BE2C (cell line): ENCODE results near the gene COPB2. TPM values are rescaled to one million over a fixed set of nuclear protein-coding genes. Genes with fewer than 3 reads are reported as not detected.
A peak's percentile ranks its signal among the peaks of the same experiment; 100 is the strongest.

Experiments used
- DNase-seq: peaks from one replicate; pipeline ENCODE4 v3.0.0-alpha.2; 2020
- H3K27me3 ChIP-seq: fragments of 250-450 bp; sonication (Bioruptor Pico); 2 replicates; pipeline ENCODE4 v1.5.1; 2020; ENCODE audit warnings: mild to moderate bottlenecking
- H3K36me3 ChIP-seq: fragments of 250-450 bp; sonication (Bioruptor Pico); 2 replicates; pipeline ENCODE4 v1.5.1; 2020; ENCODE audit warnings: mild to moderate bottlenecking
- H3K4me1 ChIP-seq: fragments of 250-450 bp; sonication (Bioruptor Pico); 2 replicates; pipeline ENCODE4 v1.5.1; 2020
- H3K4me3 ChIP-seq: 2 replicates; pipeline ENCODE4 v1.5.1; 2011; ENCODE audit warnings: low read depth, low read length
- H3K9me3 ChIP-seq: fragments of 250-450 bp; sonication (Bioruptor Pico); 2 replicates; pipeline ENCODE4 v1.5.1; 2020
- CTCF ChIP-seq: IDR thresholded peaks from 2 replicates; pipeline ENCODE4 v1.5.1; 2012; ENCODE audit warnings: mild to moderate bottlenecking, low read depth, low read length
- polyA plus RNA-seq: library from polyadenylated mRNA; unstranded; fragments of >200 nt; gene quantifications from one replicate; pipeline ENCODE4 v1.2.1, GENCODE V29; 2012; ENCODE audit warnings: low read depth, missing spikeins; ENCODE audit not compliant: insufficient read length, insufficient read depth

COPB2 gene
- polyA plus RNA-seq: 98.0 TPM

- H3K27me3 ChIP-seq: no peaks in the 10 kb centered on the region
- TF ChIP-seq CTCF: no peak
- H3K9me3 ChIP-seq: no peaks in the 10 kb centered on the region
- peak; percentile 100 for DNase-seq
- no peaks in the 10 kb centered on the region for H3K36me3 ChIP-seq
- H3K4me3 ChIP-seq: peak within 1 kb of the TSS; percentile 94
- H3K4me1 ChIP-seq: peaks cover 6% of the 10 kb centered on the region; the same call in 1 of the 2 replicates
Measured at GRCh38 chr3:139389552-139390368, at the start of gene COPB2. Gene COPB2 (minus strand): TSS chr3:139389647. CDS start chr3:139389550, 97 bp downstream.

- DNase-seq: no peak
- Histone ChIP-seq H3K9me3 (no peaks in the 10 kb centered on the region), H3K4me3 (no peak overlapping the region), H3K36me3 (no peaks in the 10 kb centered on the region), H3K27me3 (no peaks in the 10 kb centered on the region), H3K4me1 (no peaks in the 10 kb centered on the region)
- no peak for TF ChIP-seq CTCF
Measured at GRCh38 chr3:139434764-139435307, 45.4 kb upstream of the COPB2 start.

- Histone ChIP-seq H3K4me1 (no peaks in the 10 kb centered on the region), H3K36me3 (no peaks in the 10 kb centered on the region)
- TF ChIP-seq CTCF: no peak
Measured at GRCh38 chr3:139434228-139434627, 44.8 kb upstream of the COPB2 start.

GRCh38 chr3:139433089-139433488, 43.6 kb upstream of the COPB2 start:
- H3K36me3 ChIP-seq: no peaks in the 10 kb centered on the region
- TF ChIP-seq CTCF: no peak
- no peaks in the 10 kb centered on the region for H3K9me3 ChIP-seq
- no peak overlapping the region for H3K4me3 ChIP-seq
- DNase-seq: no peak
- H3K27me3 ChIP-seq: no peaks in the 10 kb centered on the region
- no peaks in the 10 kb centered on the region for H3K4me1 ChIP-seq

More at GRCh38 chr3:139434228-139434627, 44.8 kb upstream of the COPB2 start:
- H3K27me3 ChIP-seq: no peaks in the 10 kb centered on the region
- DNase-seq: no peak
- H3K9me3 ChIP-seq: no peaks in the 10 kb centered on the region
- no peak overlapping the region for H3K4me3 ChIP-seq

GRCh38 chr3:139430493-139430892, 41.0 kb upstream of the COPB2 start:
- Histone ChIP-seq H3K9me3 (no peaks in the 10 kb centered on the region), H3K27me3 (no peaks in the 10 kb centered on the region), H3K4me1 (no peaks in the 10 kb centered on the region), H3K36me3 (no peaks in the 10 kb centered on the region), H3K4me3 (no peak overlapping the region)
- no peak for DNase-seq
- no peak for TF ChIP-seq CTCF
